Subcutaneous abdominal adipose tissue (tissue), 5 donors: ENCODE data around the gene CYB5RL.

Source experiments
- H3K27ac ChIP-seq: one replicate; pipeline ENCODE4 v1.7.0; 2013; ENCODE audit warnings: low read depth, mild to moderate bottlenecking, inconsistent platforms, low read length, moderate library complexity
- H3K27me3 ChIP-seq, 5 donors: one replicate each; pipeline ENCODE4 v1.7.0; 2013; ENCODE audit warnings: low read length in 5 of 5, inconsistent platforms in 1 of 5; ENCODE audit not compliant: control insufficient read depth in 5 of 5, insufficient read depth in 4 of 5
- H3K36me3 ChIP-seq, 5 donors: one replicate each; pipeline ENCODE4 v1.7.0; 2013; ENCODE audit warnings: low read length in 5 of 5; ENCODE audit not compliant: control insufficient read depth in 5 of 5, insufficient read depth in 5 of 5
- H3K4me1 ChIP-seq, 5 donors: one replicate each; pipeline ENCODE4 v1.7.0; 2013; ENCODE audit warnings: low read length in 5 of 5, mild to moderate bottlenecking in 3 of 5, moderate library complexity in 1 of 5; ENCODE audit not compliant: control insufficient read depth in 5 of 5, insufficient read depth in 5 of 5
- H3K4me3 ChIP-seq, 5 donors: one replicate each; pipeline ENCODE4 v1.7.0; 2013; ENCODE audit warnings: low read length in 5 of 5, low read depth in 1 of 5
- H3K9ac ChIP-seq, 5 donors: one replicate each; pipeline ENCODE4 v1.7.0; 2013; ENCODE audit warnings: low read length in 5 of 5, mild to moderate bottlenecking in 4 of 5, moderate library complexity in 3 of 5
- H3K9me3 ChIP-seq, 5 donors: one replicate each; pipeline ENCODE4 v1.7.0; 2013; ENCODE audit warnings: low read length in 5 of 5; ENCODE audit not compliant: control insufficient read depth in 5 of 5
- donor health status: healthy.
- donor health status: healthy.
- donor health status: healthy.
- donor health status: healthy.
- donor health status: healthy.

CYB5RL gene

GRCh38 chr1:54227091-54227602, 27.3 kb upstream of the CYB5RL start:
- peaks cover 0 to 35% (median 11%) of the 10 kb centered on the region in 5 donors for H3K36me3 ChIP-seq
- no peaks in the 10 kb centered on the region for H3K9me3 ChIP-seq
- H3K27me3 ChIP-seq, result no peaks in the 10 kb centered on the region
- H3K4me1 ChIP-seq, result peaks cover 0 to 12% (median 5%) of the 10 kb centered on the region in 5 donors
- H3K4me3 ChIP-seq, result no peak overlapping the region
- no peak overlapping the region for H3K27ac ChIP-seq
- H3K9ac ChIP-seq, result no peak overlapping the region

- Histone ChIP-seq H3K9me3 (no peaks in the 10 kb centered on the region), H3K27ac (no peak overlapping the region), H3K4me3 (no peak overlapping the region), H3K9ac (no peak overlapping the region), H3K4me1 (peaks cover 3 to 15% (median 11%) of the 10 kb centered on the region in 5 donors), H3K27me3 (no peaks in the 10 kb centered on the region), H3K36me3 (peaks cover 0 to 34% (median 11%) of the 10 kb centered on the region in 5 donors)
Measured at GRCh38 chr1:54225986-54226559, 26.2 kb upstream of the CYB5RL start.

GRCh38 chr1:54225378-54225777, 25.5 kb upstream of the CYB5RL start:
- Histone ChIP-seq H3K4me3 (no peak overlapping the region), H3K9me3 (no peaks in the 10 kb centered on the region), H3K27me3 (no peaks in the 10 kb centered on the region), H3K27ac (no peak overlapping the region), H3K36me3 (peaks cover 0 to 29% (median 11%) of the 10 kb centered on the region in 5 donors), H3K4me1 (peaks cover 5 to 22% (median 18%) of the 10 kb centered on the region in 5 donors), H3K9ac (no peak overlapping the region)

- H3K9me3 ChIP-seq, result no peaks in the 10 kb centered on the region
- H3K4me3 ChIP-seq, result no peak overlapping the region
- no peak overlapping the region for H3K27ac ChIP-seq
- peaks cover 4 to 29% (median 27%) of the 10 kb centered on the region in 5 donors for H3K4me1 ChIP-seq
- no peaks in the 10 kb centered on the region for H3K27me3 ChIP-seq
- no peak overlapping the region for H3K9ac ChIP-seq
- peaks cover 0 to 29% (median 11%) of the 10 kb centered on the region in 5 donors for H3K36me3 ChIP-seq
Measured at GRCh38 chr1:54224233-54224632, 24.4 kb upstream of the CYB5RL start.

- peak overlapping the region in 1 of 5 donors; percentile 14 for H3K9ac ChIP-seq
- no peaks in the 10 kb centered on the region for H3K9me3 ChIP-seq
- peaks cover 0 to 31% (median 16%) of the 10 kb centered on the region in 5 donors for H3K36me3 ChIP-seq
- H3K27ac ChIP-seq, result no peak overlapping the region
- no peaks in the 10 kb centered on the region for H3K27me3 ChIP-seq
- no peak overlapping the region for H3K4me3 ChIP-seq
- H3K4me1 ChIP-seq, result peaks cover 1 to 35% (median 29%) of the 10 kb centered on the region in 5 donors
Measured at GRCh38 chr1:54223441-54224202, 23.8 kb upstream of the CYB5RL start.

- Histone ChIP-seq H3K27ac (no peak overlapping the region), H3K27me3 (no peaks in the 10 kb centered on the region), H3K9me3 (no peaks in the 10 kb centered on the region), H3K36me3 (peaks cover 0 to 31% (median 20%) of the 10 kb centered on the region in 5 donors), H3K4me1 (peaks cover 3 to 32% (median 29%) of the 10 kb centered on the region in 5 donors), H3K4me3 (no peak overlapping the region), H3K9ac (no peak overlapping the region)
Measured at GRCh38 chr1:54222711-54223110, 22.9 kb upstream of the CYB5RL start.

- H3K4me3 ChIP-seq, result no peak overlapping the region
- H3K36me3 ChIP-seq, result peaks cover 0 to 31% (median 27%) of the 10 kb centered on the region in 5 donors
- H3K4me1 ChIP-seq, result peaks cover 3 to 30% (median 27%) of the 10 kb centered on the region in 5 donors
- no peak overlapping the region for H3K27ac ChIP-seq
- H3K9me3 ChIP-seq, result no peaks in the 10 kb centered on the region
- no peak overlapping the region for H3K9ac ChIP-seq
- H3K27me3 ChIP-seq, result no peaks in the 10 kb centered on the region
Measured at GRCh38 chr1:54221867-54222484, 22.1 kb upstream of the CYB5RL start.

GRCh38 chr1:54221113-54221834, 21.4 kb upstream of the CYB5RL start:
- Histone ChIP-seq H3K9me3 (no peaks in the 10 kb centered on the region), H3K36me3 (peaks cover 0 to 37% (median 34%) of the 10 kb centered on the region in 5 donors), H3K4me3 (peak overlapping the region in 2 of 5 donors; percentile 38 to 59), H3K4me1 (peaks cover 3 to 30% (median 27%) of the 10 kb centered on the region in 5 donors), H3K27ac (peak overlapping the region; percentile 71), H3K27me3 (no peaks in the 10 kb centered on the region), H3K9ac (peak overlapping the region in 2 of 5 donors; percentile 10 to 23)

- peak overlapping the region in 3 of 5 donors; percentile 10 to 23 (median 21) for H3K9ac ChIP-seq
- H3K27ac ChIP-seq, result peak overlapping the region; percentile 71
- no peaks in the 10 kb centered on the region for H3K27me3 ChIP-seq
- peaks cover 0 to 40% (median 40%) of the 10 kb centered on the region in 5 donors for H3K36me3 ChIP-seq
- H3K4me3 ChIP-seq, result peak overlapping the region; percentile 6 to 60 (median 50)
- no peaks in the 10 kb centered on the region for H3K9me3 ChIP-seq
- H3K4me1 ChIP-seq, result peaks cover 3 to 30% (median 27%) of the 10 kb centered on the region in 5 donors
Measured at GRCh38 chr1:54220004-54220811, 20.4 kb upstream of the CYB5RL start.
